ENCODE results near the gene ASB18.

Gene ASB18

DNA sequence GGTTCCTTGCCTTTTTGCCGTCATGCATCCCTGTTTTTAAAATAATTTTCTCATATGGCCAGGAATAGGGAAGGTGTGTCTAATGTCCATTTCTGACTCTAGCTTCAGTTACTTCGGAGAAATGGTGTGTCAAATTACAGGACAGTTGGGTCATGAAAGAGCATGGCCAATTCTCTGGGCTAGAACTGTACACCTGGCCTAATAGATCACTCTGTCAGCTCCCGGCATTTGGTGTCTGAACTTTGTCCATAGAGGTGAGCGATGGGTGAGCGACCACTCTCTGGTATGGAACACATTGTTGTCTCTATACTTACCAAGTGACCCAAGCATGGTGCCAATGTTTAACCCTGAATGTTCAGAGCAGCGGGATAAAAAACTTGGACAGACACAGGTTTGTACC lies 38.3 kb upstream of the ASB18 start:
- Histone ChIP-seq H3K27ac (no peak overlapping the region), H3K27me3 (ENCODE audit: control insufficient read depth, insufficient read depth, low read length) (no peaks in the 10 kb centered on the region), H3K36me3 (ENCODE audit: control insufficient read depth, insufficient read depth, low read length) (no peaks in the 10 kb centered on the region), H3K9ac (no peak overlapping the region), H3K4me3 (ENCODE audit: low read depth, low read length) (no peak overlapping the region), H2AFZ (no peak overlapping the region), H3K4me1 (no peaks in the 10 kb centered on the region), H3K4me2 (ENCODE audit: low read length) (no peak overlapping the region), H3K79me2 (no peaks in the 10 kb centered on the region), H3K9me3 (ENCODE audit: control insufficient read depth, low read length) (no peaks in the 10 kb centered on the region)
- TF ChIP-seq, protein P1, sequence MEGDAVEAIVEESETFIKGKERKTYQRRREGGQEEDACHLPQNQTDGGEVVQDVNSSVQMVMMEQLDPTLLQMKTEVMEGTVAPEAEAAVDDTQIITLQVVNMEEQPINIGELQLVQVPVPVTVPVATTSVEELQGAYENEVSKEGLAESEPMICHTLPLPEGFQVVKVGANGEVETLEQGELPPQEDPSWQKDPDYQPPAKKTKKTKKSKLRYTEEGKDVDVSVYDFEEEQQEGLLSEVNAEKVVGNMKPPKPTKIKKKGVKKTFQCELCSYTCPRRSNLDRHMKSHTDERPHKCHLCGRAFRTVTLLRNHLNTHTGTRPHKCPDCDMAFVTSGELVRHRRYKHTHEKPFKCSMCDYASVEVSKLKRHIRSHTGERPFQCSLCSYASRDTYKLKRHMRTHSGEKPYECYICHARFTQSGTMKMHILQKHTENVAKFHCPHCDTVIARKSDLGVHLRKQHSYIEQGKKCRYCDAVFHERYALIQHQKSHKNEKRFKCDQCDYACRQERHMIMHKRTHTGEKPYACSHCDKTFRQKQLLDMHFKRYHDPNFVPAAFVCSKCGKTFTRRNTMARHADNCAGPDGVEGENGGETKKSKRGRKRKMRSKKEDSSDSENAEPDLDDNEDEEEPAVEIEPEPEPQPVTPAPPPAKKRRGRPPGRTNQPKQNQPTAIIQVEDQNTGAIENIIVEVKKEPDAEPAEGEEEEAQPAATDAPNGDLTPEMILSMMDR (IDR thresholded peaks at IDR 0.05), result no peak

DNA sequence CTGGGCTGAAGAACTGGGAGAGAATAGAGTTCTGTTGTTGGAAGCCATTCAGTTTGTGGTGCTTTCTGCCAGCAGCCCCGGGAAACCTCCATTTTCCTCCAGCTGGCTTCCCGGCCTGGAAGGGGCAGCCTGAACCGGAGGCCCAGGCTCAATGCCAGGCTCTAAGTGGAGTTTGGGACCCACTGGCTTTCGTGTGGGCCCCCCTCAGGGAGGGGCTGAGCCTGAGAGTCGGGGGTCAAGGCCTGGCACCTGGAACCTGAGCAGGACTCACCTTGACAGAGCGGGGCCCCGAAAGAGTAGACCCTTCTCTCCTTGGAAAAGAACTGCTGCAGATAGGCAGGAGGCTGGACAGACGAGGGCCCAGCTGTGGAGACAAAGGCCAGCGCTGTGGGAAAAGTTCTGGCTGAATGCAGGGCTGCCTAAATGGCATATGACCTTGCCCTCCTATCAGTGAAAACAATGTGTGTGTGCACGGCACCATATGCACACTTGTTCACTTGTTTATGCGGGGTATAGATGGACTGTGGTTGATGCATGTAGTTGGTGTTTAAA lies 34.8 kb upstream of the ASB18 start:
- H3K9me3 ChIP-seq (ENCODE audit: control insufficient read depth, low read length), result no peaks in the 10 kb centered on the region
- TF ChIP-seq, protein P1 (IDR thresholded peaks at IDR 0.05), result no peak

DNA sequence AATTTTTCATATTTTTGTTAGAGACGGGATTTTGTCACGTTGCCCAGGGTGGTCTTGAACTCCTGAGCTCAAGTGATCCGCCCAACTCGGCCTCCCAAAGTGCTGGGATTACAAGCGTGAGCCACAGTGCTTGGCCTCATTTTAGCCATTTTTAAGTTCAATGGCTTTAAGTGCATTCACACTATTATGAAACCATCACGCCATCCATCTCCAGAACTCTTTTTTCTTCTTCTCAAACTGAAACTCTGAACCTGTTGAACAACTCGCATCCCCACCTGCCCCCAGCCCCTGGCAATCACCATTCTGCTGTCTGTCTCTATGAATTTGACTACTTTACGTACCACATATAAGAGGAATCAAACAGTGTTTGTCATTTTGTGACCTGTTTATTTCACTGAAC lies 31.3 kb upstream of the ASB18 start:
- Histone ChIP-seq H3K27ac (no peak overlapping the region), H3K79me2 (no peaks in the 10 kb centered on the region), H3K36me3 (ENCODE audit: control insufficient read depth, insufficient read depth, low read length) (no peaks in the 10 kb centered on the region), H3K9ac (no peak overlapping the region), H3K4me1 (no peaks in the 10 kb centered on the region), H2AFZ (no peak overlapping the region), H3K9me3 (ENCODE audit: control insufficient read depth, low read length) (no peaks in the 10 kb centered on the region), H3K4me3 (ENCODE audit: low read depth, low read length) (no peak overlapping the region), H3K27me3 (ENCODE audit: control insufficient read depth, insufficient read depth, low read length) (no peaks in the 10 kb centered on the region), H3K4me2 (ENCODE audit: low read length) (no peak overlapping the region)
- TF ChIP-seq, protein P1 (IDR thresholded peaks at IDR 0.05), result no peak

More for the DNA sequence above, 34.8 kb upstream of the ASB18 start:
- Histone ChIP-seq H3K4me3 (ENCODE audit: low read depth, low read length) (no peak overlapping the region), H3K9ac (no peak overlapping the region), H3K27ac (no peak overlapping the region), H3K4me1 (no peaks in the 10 kb centered on the region), H3K79me2 (no peaks in the 10 kb centered on the region), H3K27me3 (ENCODE audit: control insufficient read depth, insufficient read depth, low read length) (no peaks in the 10 kb centered on the region), H3K36me3 (ENCODE audit: control insufficient read depth, insufficient read depth, low read length) (no peaks in the 10 kb centered on the region), H3K4me2 (ENCODE audit: low read length) (no peak overlapping the region), H2AFZ (no peak overlapping the region)

DNA sequence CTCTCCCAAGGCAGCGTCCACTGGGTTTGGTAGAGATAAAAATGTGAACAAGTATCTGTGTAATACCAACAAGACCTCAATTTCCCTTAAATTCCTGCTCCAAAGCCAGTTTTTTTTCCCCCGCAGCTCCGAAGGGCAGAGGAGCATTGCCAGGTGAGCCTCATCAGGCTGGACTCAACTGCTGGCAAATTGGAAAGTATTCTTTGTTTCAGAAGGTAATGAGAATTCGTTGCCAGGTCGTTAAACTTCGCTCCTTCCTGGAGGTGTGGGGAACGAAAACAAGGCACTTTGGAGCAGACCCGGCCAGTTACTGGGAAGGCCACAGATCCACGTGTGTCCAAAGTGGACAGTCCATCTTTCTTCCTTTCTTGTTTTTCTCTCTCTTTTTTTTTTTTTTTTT lies 30.4 kb upstream of the ASB18 start:
- no peaks in the 10 kb centered on the region for H3K36me3 ChIP-seq (ENCODE audit: control insufficient read depth, insufficient read depth, low read length)
- no peak overlapping the region for H3K4me3 ChIP-seq (ENCODE audit: low read depth, low read length)
- no peaks in the 10 kb centered on the region for H3K79me2 ChIP-seq
- H3K9me3 ChIP-seq (ENCODE audit: control insufficient read depth, low read length), result no peaks in the 10 kb centered on the region
- H3K9ac ChIP-seq, result no peak overlapping the region
- H3K27ac ChIP-seq, result no peak overlapping the region
- no peak overlapping the region for H3K4me2 ChIP-seq (ENCODE audit: low read length)
- H2AFZ ChIP-seq, result no peak overlapping the region
- no peaks in the 10 kb centered on the region for H3K4me1 ChIP-seq
- TF ChIP-seq, protein P1 (IDR thresholded peaks at IDR 0.05), result no peak
- H3K27me3 ChIP-seq (ENCODE audit: control insufficient read depth, insufficient read depth, low read length), result no peaks in the 10 kb centered on the region

DNA sequence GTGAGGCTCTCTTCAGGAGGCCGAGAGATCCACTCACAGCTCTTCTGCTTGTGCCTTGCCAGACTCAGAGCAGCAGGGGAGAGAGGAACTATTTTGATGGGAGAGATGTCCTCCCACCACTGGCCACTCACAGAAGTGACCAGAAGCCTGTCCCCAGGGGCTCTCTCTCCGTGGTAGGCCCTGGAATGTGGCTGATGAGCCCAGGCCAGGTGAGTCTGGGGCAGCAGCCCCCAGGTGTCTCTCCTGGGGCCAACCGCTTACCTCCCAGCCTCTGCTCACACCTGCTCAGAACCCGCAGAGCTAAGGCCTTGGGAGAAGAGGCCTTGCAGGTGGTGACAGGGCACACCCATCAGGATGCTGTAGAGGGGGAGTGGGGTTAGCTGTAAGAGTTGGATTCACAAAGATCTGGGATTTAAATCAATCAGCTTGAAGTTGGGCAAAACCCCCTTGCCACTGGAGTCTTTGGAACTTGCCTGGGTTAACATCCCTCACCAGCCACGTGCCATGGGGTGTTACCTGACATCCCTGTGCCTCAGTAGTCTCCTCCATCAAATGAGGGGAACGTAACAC lies 29.1 kb upstream of the ASB18 start:
- Histone ChIP-seq H3K36me3 (ENCODE audit: control insufficient read depth, insufficient read depth, low read length) (no peaks in the 10 kb centered on the region), H3K27me3 (ENCODE audit: control insufficient read depth, insufficient read depth, low read length) (no peaks in the 10 kb centered on the region), H3K79me2 (no peaks in the 10 kb centered on the region), H3K4me2 (ENCODE audit: low read length) (no peak overlapping the region), H3K4me1 (no peaks in the 10 kb centered on the region), H3K9me3 (ENCODE audit: control insufficient read depth, low read length) (no peaks in the 10 kb centered on the region), H3K27ac (no peak overlapping the region), H2AFZ (no peak overlapping the region), H3K4me3 (ENCODE audit: low read depth, low read length) (no peak overlapping the region), H3K9ac (no peak overlapping the region)
- TF ChIP-seq, protein P1 (IDR thresholded peaks at IDR 0.05), result no peak

Measured in parathyroid adenoma (tissue), 2 donors.